Transverse colon (tissue), 4 donors: ENCODE measurements around the gene ANKUB1.

Source experiments
- EP300 ChIP-seq: sonication (generic); formaldehyde crosslinking; IDR thresholded peaks from one replicate; pipeline ENCODE4 v1.6.1; 2017; ENCODE audit warnings: antibody characterized with exemption, low read depth
- POLR2A ChIP-seq: fragments of 450-650 bp; IDR thresholded peaks from one replicate; pipeline ENCODE4 v1.6.1; 2016; ENCODE audit warnings: antibody characterized with exemption, mild to moderate bottlenecking, moderate library complexity
- POLR2AphosphoS5 ChIP-seq, 3 donors: sonication (generic); formaldehyde crosslinking; IDR thresholded peaks; one replicate each; pipeline ENCODE4 v1.6.1; 2016; ENCODE audit warnings: antibody characterized with exemption in 3 of 3
- TF ChIP-seq, protein P1 (sequence below), 5 experiments: fragments of 200-600 bp in 3 of 5; fragments of 450-650 bp in 2 of 5; sonication (generic) in 3 of 5; IDR thresholded peaks; 1 replicate in 2 of 5; 2 replicates in 3 of 5; pipeline ENCODE4 v1.5.1; 2016 to 2017; ENCODE audit warnings: antibody characterized with exemption in 5 of 5, inconsistent platforms in 3 of 5, mild to moderate bottlenecking in 2 of 5, moderate library complexity in 1 of 5

DNA sequence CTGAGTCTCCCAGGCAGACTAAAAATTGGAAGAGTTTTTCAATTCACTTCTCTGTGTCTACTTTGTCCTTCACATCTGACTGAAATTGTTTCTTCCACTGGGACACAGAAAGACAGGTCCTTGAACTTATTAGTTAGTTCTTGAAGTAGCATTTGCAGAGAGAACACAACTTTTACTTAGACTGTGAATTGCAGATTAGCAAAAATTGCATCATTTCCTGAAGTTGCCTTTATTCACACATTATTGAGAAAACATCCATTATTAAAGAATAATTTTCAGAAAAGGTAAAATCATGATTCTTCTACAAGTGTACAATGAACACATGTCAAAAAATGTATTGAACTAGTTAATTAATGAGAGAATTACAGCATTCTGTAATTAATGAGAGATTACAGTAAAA is 38.6 kb downstream of the ANKUB1 start:
- no peak for TF ChIP-seq POLR2AphosphoS5 (IDR thresholded peaks at IDR 0.05)
- TF ChIP-seq, protein P1, sequence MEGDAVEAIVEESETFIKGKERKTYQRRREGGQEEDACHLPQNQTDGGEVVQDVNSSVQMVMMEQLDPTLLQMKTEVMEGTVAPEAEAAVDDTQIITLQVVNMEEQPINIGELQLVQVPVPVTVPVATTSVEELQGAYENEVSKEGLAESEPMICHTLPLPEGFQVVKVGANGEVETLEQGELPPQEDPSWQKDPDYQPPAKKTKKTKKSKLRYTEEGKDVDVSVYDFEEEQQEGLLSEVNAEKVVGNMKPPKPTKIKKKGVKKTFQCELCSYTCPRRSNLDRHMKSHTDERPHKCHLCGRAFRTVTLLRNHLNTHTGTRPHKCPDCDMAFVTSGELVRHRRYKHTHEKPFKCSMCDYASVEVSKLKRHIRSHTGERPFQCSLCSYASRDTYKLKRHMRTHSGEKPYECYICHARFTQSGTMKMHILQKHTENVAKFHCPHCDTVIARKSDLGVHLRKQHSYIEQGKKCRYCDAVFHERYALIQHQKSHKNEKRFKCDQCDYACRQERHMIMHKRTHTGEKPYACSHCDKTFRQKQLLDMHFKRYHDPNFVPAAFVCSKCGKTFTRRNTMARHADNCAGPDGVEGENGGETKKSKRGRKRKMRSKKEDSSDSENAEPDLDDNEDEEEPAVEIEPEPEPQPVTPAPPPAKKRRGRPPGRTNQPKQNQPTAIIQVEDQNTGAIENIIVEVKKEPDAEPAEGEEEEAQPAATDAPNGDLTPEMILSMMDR (IDR thresholded peaks at IDR 0.05): no peak
- TF ChIP-seq POLR2A: no peak
- TF ChIP-seq EP300: no peak
